PFSK-1 (cell line): Measurements from ENCODE around the gene UBE2J2.

Experiments used
- FOXP2 ChIP-seq: optimal IDR thresholded peaks from 2 replicates; pipeline ENCODE3; 2011; ENCODE audit warnings: borderline replicate concordance, control low read depth, inconsistent platforms; ENCODE audit not compliant: insufficient read depth; ENCODE audit errors: extremely low read length, extremely low read depth
- POLR2AphosphoS5 ChIP-seq: IDR thresholded peaks from 2 replicates; pipeline ENCODE4 v1.6.1; 2012; ENCODE audit warnings: low read depth, mild to moderate bottlenecking, control low read depth, low read length, moderate library complexity
- SIN3A ChIP-seq: IDR thresholded peaks from 2 replicates; pipeline ENCODE4 v1.6.1; 2012; ENCODE audit warnings: mild to moderate bottlenecking, low read length, moderate library complexity, borderline replicate concordance; ENCODE audit not compliant: insufficient read depth
- TAF1 ChIP-seq: IDR thresholded peaks from 2 replicates; pipeline ENCODE4 v1.6.1; 2012; ENCODE audit warnings: low read length, control low read depth, borderline replicate concordance; ENCODE audit not compliant: insufficient read depth
- TF ChIP-seq, protein P1 (sequence below), 2 experiments: IDR thresholded peaks; 2 replicates each; pipeline versions ENCODE4 v1.6.1 to v1.8.0; 2011 to 2012; ENCODE audit warnings: low read depth in 2 of 2, low read length in 2 of 2, control low read depth in 1 of 2, inconsistent platforms in 1 of 2, mild to moderate bottlenecking in 1 of 2, moderate library complexity in 1 of 2; ENCODE audit not compliant: insufficient read depth in 1 of 2

The UBE2J2 gene

DNA sequence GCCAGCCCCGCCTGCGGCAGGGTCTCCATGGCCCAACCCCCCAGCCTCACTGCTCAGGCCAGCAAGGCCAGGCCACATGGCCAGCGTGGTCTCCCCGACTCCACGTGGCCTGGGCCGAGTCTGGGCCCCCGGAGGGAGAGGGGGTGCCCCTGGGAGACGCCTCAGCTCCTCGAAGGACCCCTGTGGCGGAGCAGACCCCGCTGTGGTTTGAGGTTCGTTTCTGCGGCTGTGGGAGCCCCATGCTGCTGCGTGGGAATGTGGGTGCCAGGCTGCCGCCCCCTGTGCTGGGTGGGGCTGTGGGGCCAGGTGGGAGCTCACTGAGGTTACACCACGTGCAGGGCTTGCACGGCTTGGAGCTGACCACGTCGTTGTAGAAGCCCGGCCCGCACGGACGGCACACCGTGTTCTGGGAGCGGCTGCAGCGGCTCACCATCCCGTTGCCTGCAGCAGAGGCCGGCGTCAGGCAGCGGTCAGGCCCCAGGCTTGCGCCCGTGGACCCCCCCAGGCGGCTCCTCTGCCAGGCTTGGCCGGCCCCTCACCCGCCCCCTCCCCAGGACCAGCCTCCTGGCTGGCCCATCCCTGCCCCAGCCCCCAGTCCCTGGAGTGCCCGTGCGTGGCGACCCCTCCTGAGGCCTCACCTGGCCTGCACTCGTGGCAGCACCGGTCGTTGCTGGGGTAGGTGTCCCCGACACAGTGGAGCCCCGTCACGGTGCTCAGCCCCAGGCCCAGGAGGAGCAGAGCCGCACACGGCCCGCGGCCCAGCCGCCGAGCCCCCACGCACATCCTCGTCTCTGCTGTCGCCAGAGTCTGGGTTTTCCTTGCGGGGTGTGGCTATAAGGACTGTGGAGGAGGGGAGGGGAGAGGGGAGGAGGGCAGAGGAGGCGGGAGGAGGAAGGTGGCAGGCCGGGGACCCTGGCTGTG is 60.0 kb downstream of the UBE2J2 start, which contains the start of gene TNFRSF4:
Gene TNFRSF4, minus strand, starts transcription at position 809 of the 921 bp plus-strand sequence. Its CDS starts 26 bp downstream, at position 783.
- TF ChIP-seq SIN3A (no peak), TAF1 (no peak), POLR2AphosphoS5 (no peak), FOXP2 (no peak)
- TF ChIP-seq, protein P1, sequence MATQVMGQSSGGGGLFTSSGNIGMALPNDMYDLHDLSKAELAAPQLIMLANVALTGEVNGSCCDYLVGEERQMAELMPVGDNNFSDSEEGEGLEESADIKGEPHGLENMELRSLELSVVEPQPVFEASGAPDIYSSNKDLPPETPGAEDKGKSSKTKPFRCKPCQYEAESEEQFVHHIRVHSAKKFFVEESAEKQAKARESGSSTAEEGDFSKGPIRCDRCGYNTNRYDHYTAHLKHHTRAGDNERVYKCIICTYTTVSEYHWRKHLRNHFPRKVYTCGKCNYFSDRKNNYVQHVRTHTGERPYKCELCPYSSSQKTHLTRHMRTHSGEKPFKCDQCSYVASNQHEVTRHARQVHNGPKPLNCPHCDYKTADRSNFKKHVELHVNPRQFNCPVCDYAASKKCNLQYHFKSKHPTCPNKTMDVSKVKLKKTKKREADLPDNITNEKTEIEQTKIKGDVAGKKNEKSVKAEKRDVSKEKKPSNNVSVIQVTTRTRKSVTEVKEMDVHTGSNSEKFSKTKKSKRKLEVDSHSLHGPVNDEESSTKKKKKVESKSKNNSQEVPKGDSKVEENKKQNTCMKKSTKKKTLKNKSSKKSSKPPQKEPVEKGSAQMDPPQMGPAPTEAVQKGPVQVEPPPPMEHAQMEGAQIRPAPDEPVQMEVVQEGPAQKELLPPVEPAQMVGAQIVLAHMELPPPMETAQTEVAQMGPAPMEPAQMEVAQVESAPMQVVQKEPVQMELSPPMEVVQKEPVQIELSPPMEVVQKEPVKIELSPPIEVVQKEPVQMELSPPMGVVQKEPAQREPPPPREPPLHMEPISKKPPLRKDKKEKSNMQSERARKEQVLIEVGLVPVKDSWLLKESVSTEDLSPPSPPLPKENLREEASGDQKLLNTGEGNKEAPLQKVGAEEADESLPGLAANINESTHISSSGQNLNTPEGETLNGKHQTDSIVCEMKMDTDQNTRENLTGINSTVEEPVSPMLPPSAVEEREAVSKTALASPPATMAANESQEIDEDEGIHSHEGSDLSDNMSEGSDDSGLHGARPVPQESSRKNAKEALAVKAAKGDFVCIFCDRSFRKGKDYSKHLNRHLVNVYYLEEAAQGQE (IDR thresholded peaks at IDR 0.05; ENCODE audit: insufficient read depth in 1 of 2, low read depth in 2 of 2, low read length in 2 of 2), result no peak

DNA sequence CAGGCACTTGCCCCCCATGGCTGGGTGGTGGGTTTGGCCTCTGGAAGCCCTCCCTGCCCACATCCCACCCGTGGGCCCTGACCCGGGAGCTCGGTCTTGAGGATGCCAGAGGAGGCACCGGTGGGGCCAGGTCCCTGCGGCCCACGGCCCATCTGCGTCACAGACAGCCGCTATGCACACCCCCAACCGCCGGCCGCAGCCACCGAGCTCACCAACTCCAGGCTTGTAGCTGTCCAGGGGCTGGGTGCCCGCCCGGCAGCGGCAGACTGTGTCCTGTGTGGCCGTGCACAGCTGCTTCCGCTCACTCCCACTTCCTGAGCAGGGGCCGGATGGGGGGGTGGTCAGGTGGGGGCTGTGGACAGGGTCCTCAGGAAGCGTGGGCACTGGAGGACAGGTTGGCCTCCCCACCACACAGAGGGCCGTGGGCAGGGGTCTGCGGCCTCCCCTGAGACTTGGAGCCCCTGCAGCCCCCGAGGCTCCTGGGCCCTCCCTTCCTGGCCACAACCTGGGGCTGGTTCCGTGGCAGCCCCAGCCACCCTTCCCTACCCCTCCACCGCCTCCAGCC is 60.8 kb downstream of the UBE2J2 start:
- TF ChIP-seq POLR2AphosphoS5 (no peak), TAF1 (no peak), SIN3A (no peak), FOXP2 (peak; percentile 73)
- TF ChIP-seq, protein P1 (IDR thresholded peaks at IDR 0.05; ENCODE audit: insufficient read depth in 1 of 2, low read depth in 2 of 2, low read length in 2 of 2), result peak; percentile 64 to 65; a peak in 2 of 4 replicates

DNA sequence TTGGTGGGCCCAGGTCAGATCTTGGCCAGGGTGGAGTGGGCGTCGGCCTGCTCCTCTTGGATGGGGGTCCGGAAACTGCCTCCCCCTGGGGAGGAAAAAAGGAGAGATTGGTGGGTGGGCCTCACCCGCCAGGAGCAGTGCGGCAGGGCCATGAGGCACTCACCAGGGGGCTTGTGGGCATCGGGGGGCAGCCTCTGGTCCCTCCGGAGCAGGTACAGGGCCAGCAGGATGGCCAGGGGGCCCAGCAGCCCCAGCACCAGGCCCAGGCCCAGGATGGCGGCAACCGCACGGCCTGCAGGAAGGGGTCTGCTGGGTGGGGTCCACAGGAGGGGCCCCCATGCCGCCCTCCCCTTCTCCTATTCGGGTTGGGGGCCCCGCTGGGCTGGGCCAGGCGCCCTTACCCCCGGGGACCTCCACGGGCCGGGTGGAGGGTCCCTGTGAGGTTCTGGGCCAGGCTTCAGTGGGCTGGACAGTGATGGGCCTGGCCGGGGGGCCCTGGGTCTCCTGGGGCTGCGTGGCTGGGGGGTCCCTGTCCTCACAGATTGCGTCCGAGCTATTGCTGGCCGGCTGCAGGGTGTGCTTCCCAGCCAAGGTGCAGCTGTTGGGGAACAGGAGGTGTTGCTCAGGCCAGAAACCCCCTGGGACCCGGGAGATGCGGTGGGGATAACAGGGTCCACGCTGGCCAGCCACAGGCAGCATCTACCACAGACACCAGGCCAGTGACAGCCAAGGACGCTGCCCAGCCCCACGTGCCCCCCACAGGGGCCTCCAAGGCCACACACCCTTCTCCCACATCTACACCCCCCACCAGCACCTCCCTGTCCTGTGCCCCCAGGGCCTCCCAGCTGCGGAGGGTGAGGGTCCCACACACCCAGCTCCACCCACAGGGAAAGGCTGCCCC is 61.9 kb downstream of the UBE2J2 start:
- no peak for TF ChIP-seq SIN3A
- TF ChIP-seq POLR2AphosphoS5, result no peak
- TF ChIP-seq, protein P1 (IDR thresholded peaks at IDR 0.05; ENCODE audit: insufficient read depth in 1 of 2, low read depth in 2 of 2, low read length in 2 of 2), result no peak
- TF ChIP-seq FOXP2, result no peak
- no peak for TF ChIP-seq TAF1

DNA sequence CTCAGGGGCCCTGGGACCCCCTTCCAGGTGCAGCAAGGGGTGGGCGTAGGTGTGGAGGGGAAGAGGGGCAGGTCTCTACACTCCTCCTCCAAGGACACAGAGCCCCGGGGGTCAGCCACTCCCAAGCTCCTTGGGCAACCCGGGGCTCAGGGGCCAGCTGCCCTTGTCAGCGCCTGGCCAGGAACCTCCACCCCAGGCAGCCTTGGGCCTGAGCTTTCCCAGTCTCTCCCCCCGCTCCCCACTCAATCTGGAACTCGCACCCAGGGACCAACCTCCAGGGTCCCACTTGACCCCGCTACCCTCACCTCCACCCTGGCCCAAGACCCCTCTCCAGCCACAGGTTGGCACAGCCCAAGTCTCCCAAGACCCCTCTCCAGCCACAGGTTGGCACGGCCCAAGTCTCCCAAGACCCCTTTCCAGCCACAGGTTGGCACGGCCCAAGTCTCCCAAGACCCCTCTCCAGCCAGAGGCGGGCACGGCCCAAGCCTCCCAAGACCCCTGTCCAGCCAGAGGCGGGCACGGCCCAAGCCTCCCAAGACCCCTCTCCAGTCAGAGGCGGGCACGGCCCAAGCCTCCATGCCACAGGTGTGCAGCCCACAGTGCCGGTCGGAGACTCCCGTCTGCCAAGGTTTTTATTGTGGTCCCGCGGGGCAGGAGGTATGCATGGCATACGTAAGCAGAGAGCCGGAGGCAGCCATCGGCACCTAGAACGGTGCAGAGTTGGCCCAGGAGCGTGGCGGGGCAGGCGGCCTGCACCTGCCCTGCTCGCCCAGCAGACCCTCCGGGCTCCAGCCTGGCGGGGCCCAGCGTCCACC is 62.7 kb downstream of the UBE2J2 start:
- TF ChIP-seq POLR2AphosphoS5 (no peak), FOXP2 (no peak), SIN3A (no peak), TAF1 (no peak)
- TF ChIP-seq, protein P1 (IDR thresholded peaks at IDR 0.05; ENCODE audit: insufficient read depth in 1 of 2, low read depth in 2 of 2, low read length in 2 of 2), result no peak
